ENCODE data around the gene TATDN3. TPM values are rescaled to one million over a fixed set of nuclear protein-coding genes. Genes with fewer than 3 reads are reported as not detected.
"Not testable (repeated sequence)": the region's sequence is repeated elsewhere in the genome, so short reads cannot be mapped to it uniquely, and the experiment has no call there.

Gene TATDN3
- total RNA-seq, 3 donors from 2014 or later = 9.2 to 28.6 (median 15.5) TPM

GRCh38 chr1:212860713-212861581, 69.3 kb downstream of the TATDN3 start:
- H3K9me3 ChIP-seq = no peaks in the 10 kb centered on the region
- H3K27ac ChIP-seq = no peak overlapping the region
- intact Hi-C loops (cut with DNase I; ENCODE audit: low total_unique reads) = no loop called here
- no peak overlapping the region for H3K4me3 ChIP-seq
- no peak for DNase-seq (ENCODE audit: low spot score in 2 of 2)
- no peaks in the 10 kb centered on the region for H3K4me1 ChIP-seq
- H3K27me3 ChIP-seq = no peaks in the 10 kb centered on the region
- TF ChIP-seq, protein P1, sequence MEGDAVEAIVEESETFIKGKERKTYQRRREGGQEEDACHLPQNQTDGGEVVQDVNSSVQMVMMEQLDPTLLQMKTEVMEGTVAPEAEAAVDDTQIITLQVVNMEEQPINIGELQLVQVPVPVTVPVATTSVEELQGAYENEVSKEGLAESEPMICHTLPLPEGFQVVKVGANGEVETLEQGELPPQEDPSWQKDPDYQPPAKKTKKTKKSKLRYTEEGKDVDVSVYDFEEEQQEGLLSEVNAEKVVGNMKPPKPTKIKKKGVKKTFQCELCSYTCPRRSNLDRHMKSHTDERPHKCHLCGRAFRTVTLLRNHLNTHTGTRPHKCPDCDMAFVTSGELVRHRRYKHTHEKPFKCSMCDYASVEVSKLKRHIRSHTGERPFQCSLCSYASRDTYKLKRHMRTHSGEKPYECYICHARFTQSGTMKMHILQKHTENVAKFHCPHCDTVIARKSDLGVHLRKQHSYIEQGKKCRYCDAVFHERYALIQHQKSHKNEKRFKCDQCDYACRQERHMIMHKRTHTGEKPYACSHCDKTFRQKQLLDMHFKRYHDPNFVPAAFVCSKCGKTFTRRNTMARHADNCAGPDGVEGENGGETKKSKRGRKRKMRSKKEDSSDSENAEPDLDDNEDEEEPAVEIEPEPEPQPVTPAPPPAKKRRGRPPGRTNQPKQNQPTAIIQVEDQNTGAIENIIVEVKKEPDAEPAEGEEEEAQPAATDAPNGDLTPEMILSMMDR (IDR thresholded peaks at IDR 0.05) = no peak
- TF ChIP-seq POLR2A (IDR thresholded peaks at IDR 0.05) (no peak), POLR2AphosphoS5 (IDR thresholded peaks at IDR 0.05) (no peak)
- H3K36me3 ChIP-seq = no peaks in the 10 kb centered on the region

GRCh38 chr1:212862111-212862690, 70.5 kb downstream of the TATDN3 start:
- intact Hi-C loops (cut with DNase I; ENCODE audit: low total_unique reads) = no loop called here
- DNase-seq (ENCODE audit: low spot score in 2 of 2) = no peak
- Histone ChIP-seq H3K27ac (no peak overlapping the region), H3K36me3 (no peaks in the 10 kb centered on the region), H3K4me1 (no peaks in the 10 kb centered on the region), H3K9me3 (no peaks in the 10 kb centered on the region), H3K4me3 (no peak overlapping the region), H3K27me3 (no peaks in the 10 kb centered on the region)
- TF ChIP-seq POLR2AphosphoS5 (IDR thresholded peaks at IDR 0.05) (no peak), POLR2A (IDR thresholded peaks at IDR 0.05) (no peak)
- TF ChIP-seq, protein P1 (IDR thresholded peaks at IDR 0.05) = no peak

DNA sequence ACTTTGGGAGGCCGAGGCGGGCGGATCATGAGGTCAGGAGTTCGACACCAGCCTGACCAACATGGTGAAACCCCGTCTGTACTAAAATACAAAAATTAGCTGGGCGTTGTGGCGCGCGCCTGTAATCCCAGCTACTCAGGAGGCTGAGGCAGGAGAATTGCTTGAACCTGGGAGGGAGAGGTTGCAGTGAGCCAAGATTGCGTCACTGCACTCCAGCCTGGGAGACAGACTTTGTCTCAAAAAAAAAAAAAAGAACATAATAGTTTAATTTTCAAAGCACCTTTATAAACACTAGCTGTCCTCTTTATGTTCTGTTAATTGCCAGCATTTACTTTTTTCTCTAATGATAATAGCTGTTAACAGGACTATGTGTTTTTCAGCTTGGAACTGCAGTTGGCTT, 71.7 kb downstream of the TATDN3 start:
- H3K4me3 ChIP-seq; H3K4me1 ChIP-seq; DNase-seq (ENCODE audit: low spot score in 2 of 2); H3K27me3 ChIP-seq; H3K9me3 ChIP-seq; H3K36me3 ChIP-seq; intact Hi-C loops (cut with DNase I; ENCODE audit: low total_unique reads); H3K27ac ChIP-seq: not testable (repeated sequence)

DNA sequence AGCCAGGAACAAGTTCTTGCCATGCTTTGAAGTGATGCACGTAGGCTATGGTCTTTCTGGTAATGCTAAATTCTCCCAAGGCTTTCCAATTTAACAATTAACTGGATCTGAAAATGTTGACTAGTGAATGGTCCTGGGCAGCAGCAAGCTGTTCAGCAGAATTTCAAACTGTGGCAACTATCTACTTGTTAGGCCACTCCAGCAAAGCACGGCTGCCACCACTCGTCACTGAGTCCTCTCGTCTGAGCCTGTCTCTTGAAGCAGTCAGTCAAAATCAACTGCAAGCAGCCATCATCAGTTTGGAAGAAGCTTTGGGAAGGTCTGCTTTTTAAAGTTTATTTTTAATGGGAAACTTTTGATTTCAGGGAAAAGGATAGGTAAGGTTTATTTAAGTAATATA, 72.5 kb downstream of the TATDN3 start:
- Histone ChIP-seq H3K36me3 (no peaks in the 10 kb centered on the region), H3K27ac (no peak overlapping the region), H3K27me3 (no peaks in the 10 kb centered on the region), H3K4me3 (no peak overlapping the region), H3K9me3 (no peaks in the 10 kb centered on the region), H3K4me1 (no peaks in the 10 kb centered on the region)
- DNase-seq (ENCODE audit: low spot score in 2 of 2) = no peak
- TF ChIP-seq POLR2AphosphoS5 (IDR thresholded peaks at IDR 0.05) (no peak), POLR2A (IDR thresholded peaks at IDR 0.05) (no peak)
- TF ChIP-seq, protein P1 (IDR thresholded peaks at IDR 0.05) = no peak
- intact Hi-C loops (cut with DNase I; ENCODE audit: low total_unique reads) = no loop called here

Other genes starting within 250 kb of the TATDN3 start
- 10 to 100 TPM in 2 of 3 donors, 1 to 10 TPM in 1; 6.7 to 90.9 (median 26.9) TPM for gene ATF3, start 183.1 kb upstream of the TATDN3 start, total RNA-seq
- 1 to 10 TPM; 1.0 to 7.5 (median 1.9) TPM for gene BATF3, start 92.1 kb upstream of the TATDN3 start, total RNA-seq
- 10 to 100 TPM; 28.5 to 47.5 (median 44.6) TPM for gene NSL1, start 117 bp upstream of the TATDN3 start, total RNA-seq
- gene SPATA45, start 55.8 kb downstream of the TATDN3 start, total RNA-seq = not detected
- gene FLVCR1, start 66.4 kb downstream of the TATDN3 start, total RNA-seq = 1 to 10 TPM; 4.0 to 7.9 (median 6.1) TPM
- gene VASH2, start 158.6 kb downstream of the TATDN3 start, total RNA-seq = 1 to 10 TPM; 2.3 to 4.0 (median 2.9) TPM
- gene ANGEL2, start 224.0 kb downstream of the TATDN3 start, total RNA-seq = 10 to 100 TPM; 60.5 to 84.0 (median 72.4) TPM

All from breast epithelium (tissue), 4 donors.